Measurements from ENCODE around the gene RARRES1.

RARRES1 gene

DNA sequence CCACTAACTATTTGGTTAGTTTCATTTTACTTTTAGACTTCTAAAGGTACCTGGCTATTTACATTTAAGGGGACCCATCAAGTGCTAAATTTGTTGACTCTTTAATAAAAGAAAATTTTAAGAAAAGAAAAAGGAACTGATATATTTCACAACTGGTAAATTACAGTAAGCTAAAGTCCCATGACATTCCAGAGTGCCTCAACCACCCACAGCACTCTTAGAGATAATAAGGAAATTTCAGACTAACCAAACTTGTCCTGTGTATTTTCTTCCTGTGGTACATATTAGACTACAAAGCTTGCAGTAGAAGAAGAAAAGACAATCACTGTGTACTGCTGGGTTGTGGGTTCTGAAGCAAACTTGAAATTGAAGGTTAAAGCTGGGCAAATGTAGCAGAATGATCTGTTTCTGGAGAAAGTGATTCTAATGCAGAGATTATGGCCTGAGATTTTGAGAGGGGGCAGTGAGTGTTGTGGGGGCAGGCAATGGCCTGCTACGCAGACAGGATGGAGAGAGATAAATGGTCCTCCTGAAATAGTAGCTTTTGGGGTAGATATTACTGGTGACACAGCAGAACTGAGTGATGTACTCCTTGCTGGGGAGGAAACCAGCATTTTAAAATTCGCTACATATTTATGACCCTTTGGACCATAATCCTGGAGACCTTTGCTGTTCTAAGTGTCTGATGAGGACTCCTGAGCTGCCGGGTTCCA lies 45.1 kb upstream of the RARRES1 start:
- H2AK5ac ChIP-seq (ENCODE audit: low read depth, low read length): no peak overlapping the region
- no peak overlapping the region for H3K4ac ChIP-seq (ENCODE audit: low read length)
- no peaks in the 10 kb centered on the region for H3K79me1 ChIP-seq (ENCODE audit: low read depth, low read length)
- H3K9ac ChIP-seq (ENCODE audit: low read depth, low read length, poor library complexity): no peak overlapping the region
- H3K27me3 ChIP-seq (ENCODE audit: control insufficient read depth in 3 of 3, insufficient read depth in 3 of 3, low read depth in 1 of 3, low read length in 3 of 3): no peaks in the 10 kb centered on the region
- H4K91ac ChIP-seq (ENCODE audit: low read depth, low read length, poor library complexity): no peak overlapping the region
- H2BK12ac ChIP-seq (ENCODE audit: low read length): no peak overlapping the region
- H3K9me3 ChIP-seq (replicated peaks in 1 of 2; ENCODE audit: control insufficient read depth in 2 of 2, insufficient read depth in 1 of 2, low read depth in 1 of 2, low read length in 2 of 2): no peaks in the 10 kb centered on the region
- H3K14ac ChIP-seq (ENCODE audit: low read length): no peak overlapping the region
- H2BK15ac ChIP-seq (ENCODE audit: low read length): no peak overlapping the region
- H4K8ac ChIP-seq (ENCODE audit: low read depth, low read length): no peak overlapping the region
- no peak overlapping the region for H3K27ac ChIP-seq (replicated peaks; ENCODE audit: low read length)
- WGBS, 2 donors (ENCODE audit: extremely low coverage in 2 of 2, insufficient read length in 2 of 2, insufficient replicate concordance in 1 of 2): no CpG with 5 or more reads among the region's 3 CpGs
- no peak overlapping the region for H2AFZ ChIP-seq (ENCODE audit: low read length)
- no peak overlapping the region for H2BK120ac ChIP-seq (ENCODE audit: low read depth, low read length)
- DNase-seq (ENCODE audit: low spot score): no peak
- no peak overlapping the region for H3K18ac ChIP-seq (ENCODE audit: low read length)
- H3K4me1 ChIP-seq (ENCODE audit: control insufficient read depth in 2 of 2, insufficient read depth in 1 of 2, low read depth in 1 of 2, low read length in 2 of 2): no peaks in the 10 kb centered on the region
- no peak overlapping the region for H3K23ac ChIP-seq (ENCODE audit: low read depth, low read length, poor library complexity)
- no peak overlapping the region for H2BK5ac ChIP-seq (ENCODE audit: low read length)
- H3K4me2 ChIP-seq (ENCODE audit: insufficient read depth, low read length, poor library complexity, severe bottlenecking): no peak overlapping the region
- H3K36me3 ChIP-seq (replicated peaks in 1 of 2; ENCODE audit: control insufficient read depth in 2 of 2, insufficient read depth in 2 of 2, low read length in 2 of 2): no peaks in the 10 kb centered on the region
- H3K4me3 ChIP-seq (ENCODE audit: low read length in 2 of 2): no peak overlapping the region

DNA sequence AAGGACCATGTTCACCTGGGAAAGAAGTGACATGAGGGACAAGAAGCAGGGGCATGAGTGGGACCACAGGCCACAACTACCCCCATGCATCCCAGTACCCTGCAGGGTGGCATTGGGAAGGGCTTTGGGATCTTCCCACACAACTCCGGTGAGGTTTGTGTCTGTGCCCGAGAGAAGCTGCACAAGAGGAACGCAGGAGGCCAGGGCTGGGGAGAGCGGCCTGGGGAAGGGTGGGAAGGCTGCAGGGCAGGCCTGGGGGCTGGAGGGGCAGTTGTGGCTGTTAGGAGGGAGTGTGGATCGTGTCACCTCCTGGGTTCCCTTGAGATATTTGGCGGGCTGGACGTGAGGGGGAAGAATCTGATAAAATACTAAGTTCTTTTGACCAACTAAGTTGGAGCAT lies 44.3 kb upstream of the RARRES1 start:
- H3K4me1 ChIP-seq (ENCODE audit: control insufficient read depth in 2 of 2, insufficient read depth in 1 of 2, low read depth in 1 of 2, low read length in 2 of 2): no peaks in the 10 kb centered on the region
- no peaks in the 10 kb centered on the region for H3K9me3 ChIP-seq (replicated peaks in 1 of 2; ENCODE audit: control insufficient read depth in 2 of 2, insufficient read depth in 1 of 2, low read depth in 1 of 2, low read length in 2 of 2)
- no peak overlapping the region for H3K4me2 ChIP-seq (ENCODE audit: insufficient read depth, low read length, poor library complexity, severe bottlenecking)
- no peak for DNase-seq (ENCODE audit: low spot score)
- no peaks in the 10 kb centered on the region for H3K79me1 ChIP-seq (ENCODE audit: low read depth, low read length)
- H2BK15ac ChIP-seq (ENCODE audit: low read length): no peak overlapping the region
- no peak overlapping the region for H3K4me3 ChIP-seq (ENCODE audit: low read length in 2 of 2)
- peak overlapping the region; percentile 27 for H3K18ac ChIP-seq (ENCODE audit: low read length)
- H3K36me3 ChIP-seq (replicated peaks in 1 of 2; ENCODE audit: control insufficient read depth in 2 of 2, insufficient read depth in 2 of 2, low read length in 2 of 2): no peaks in the 10 kb centered on the region
- H2AK5ac ChIP-seq (ENCODE audit: low read depth, low read length): no peak overlapping the region
- H3K23ac ChIP-seq (ENCODE audit: low read depth, low read length, poor library complexity): no peak overlapping the region
- no peak overlapping the region for H3K27ac ChIP-seq (replicated peaks; ENCODE audit: low read length)
- peak overlapping the region; percentile 45 for H2AFZ ChIP-seq (ENCODE audit: low read length)
- no peak overlapping the region for H3K9ac ChIP-seq (ENCODE audit: low read depth, low read length, poor library complexity)
- no peak overlapping the region for H3K14ac ChIP-seq (ENCODE audit: low read length)
- no peak overlapping the region for H2BK120ac ChIP-seq (ENCODE audit: low read depth, low read length)
- H2BK12ac ChIP-seq (ENCODE audit: low read length): no peak overlapping the region
- H4K8ac ChIP-seq (ENCODE audit: low read depth, low read length): no peak overlapping the region
- no peak overlapping the region for H3K4ac ChIP-seq (ENCODE audit: low read length)
- H4K91ac ChIP-seq (ENCODE audit: low read depth, low read length, poor library complexity): no peak overlapping the region
- no peaks in the 10 kb centered on the region for H3K27me3 ChIP-seq (ENCODE audit: control insufficient read depth in 3 of 3, insufficient read depth in 3 of 3, low read depth in 1 of 3, low read length in 3 of 3)
- WGBS, 2 donors (ENCODE audit: extremely low coverage in 2 of 2, insufficient read length in 2 of 2, insufficient replicate concordance in 1 of 2): no CpG with 5 or more reads among the region's 7 CpGs
- H2BK5ac ChIP-seq (ENCODE audit: low read length): no peak overlapping the region

- no peaks in the 10 kb centered on the region for H3K9me3 ChIP-seq (replicated peaks in 1 of 2; ENCODE audit: control insufficient read depth in 2 of 2, insufficient read depth in 1 of 2, low read depth in 1 of 2, low read length in 2 of 2)
- no peak overlapping the region for H3K23ac ChIP-seq (ENCODE audit: low read depth, low read length, poor library complexity)
- no peak for DNase-seq (ENCODE audit: low spot score)
- H3K14ac ChIP-seq (ENCODE audit: low read length): no peak overlapping the region
- no peak overlapping the region for H3K9ac ChIP-seq (ENCODE audit: low read depth, low read length, poor library complexity)
- H2BK120ac ChIP-seq (ENCODE audit: low read depth, low read length): no peak overlapping the region
- H2AFZ ChIP-seq (ENCODE audit: low read length): peak overlapping the region; percentile 45
- no peak overlapping the region for H4K91ac ChIP-seq (ENCODE audit: low read depth, low read length, poor library complexity)
- no peak overlapping the region for H2BK15ac ChIP-seq (ENCODE audit: low read length)
- no peak overlapping the region for H3K4me3 ChIP-seq (ENCODE audit: low read length in 2 of 2)
- H2BK5ac ChIP-seq (ENCODE audit: low read length): no peak overlapping the region
- H2AK5ac ChIP-seq (ENCODE audit: low read depth, low read length): no peak overlapping the region
- no CpG with 5 or more reads among the region's 3 CpGs for WGBS, 2 donors (ENCODE audit: extremely low coverage in 2 of 2, insufficient read length in 2 of 2, insufficient replicate concordance in 1 of 2)
- no peak overlapping the region for H3K4me2 ChIP-seq (ENCODE audit: insufficient read depth, low read length, poor library complexity, severe bottlenecking)
- no peak overlapping the region for H3K4ac ChIP-seq (ENCODE audit: low read length)
- H3K79me1 ChIP-seq (ENCODE audit: low read depth, low read length): no peaks in the 10 kb centered on the region
- H2BK12ac ChIP-seq (ENCODE audit: low read length): no peak overlapping the region
- H3K27ac ChIP-seq (replicated peaks; ENCODE audit: low read length): no peak overlapping the region
- no peaks in the 10 kb centered on the region for H3K27me3 ChIP-seq (ENCODE audit: control insufficient read depth in 3 of 3, insufficient read depth in 3 of 3, low read depth in 1 of 3, low read length in 3 of 3)
- H4K8ac ChIP-seq (ENCODE audit: low read depth, low read length): no peak overlapping the region
- H3K36me3 ChIP-seq (replicated peaks in 1 of 2; ENCODE audit: control insufficient read depth in 2 of 2, insufficient read depth in 2 of 2, low read length in 2 of 2): no peaks in the 10 kb centered on the region
- H3K18ac ChIP-seq (ENCODE audit: low read length): no peak overlapping the region
- no peaks in the 10 kb centered on the region for H3K4me1 ChIP-seq (ENCODE audit: control insufficient read depth in 2 of 2, insufficient read depth in 1 of 2, low read depth in 1 of 2, low read length in 2 of 2)
These were observed 43.5 kb upstream of the RARRES1 start for GRCh38 chr3:158775426-158776410.

- Histone ChIP-seq H3K4me3 (ENCODE audit: low read length in 2 of 2) (no peak overlapping the region), H3K9ac (ENCODE audit: low read depth, low read length, poor library complexity) (no peak overlapping the region), H3K27ac (replicated peaks; ENCODE audit: low read length) (no peak overlapping the region), H2AFZ (ENCODE audit: low read length) (no peak overlapping the region), H3K36me3 (replicated peaks in 1 of 2; ENCODE audit: control insufficient read depth in 2 of 2, insufficient read depth in 2 of 2, low read length in 2 of 2) (no peaks in the 10 kb centered on the region), H2BK15ac (ENCODE audit: low read length) (no peak overlapping the region), H3K9me3 (replicated peaks in 1 of 2; ENCODE audit: control insufficient read depth in 2 of 2, insufficient read depth in 1 of 2, low read depth in 1 of 2, low read length in 2 of 2) (no peaks in the 10 kb centered on the region), H4K8ac (ENCODE audit: low read depth, low read length) (no peak overlapping the region), H3K18ac (ENCODE audit: low read length) (no peak overlapping the region), H2BK5ac (ENCODE audit: low read length) (no peak overlapping the region), H3K79me1 (ENCODE audit: low read depth, low read length) (no peaks in the 10 kb centered on the region), H2AK5ac (ENCODE audit: low read depth, low read length) (no peak overlapping the region), H3K4me2 (ENCODE audit: insufficient read depth, low read length, poor library complexity, severe bottlenecking) (no peak overlapping the region), H3K4me1 (ENCODE audit: control insufficient read depth in 2 of 2, insufficient read depth in 1 of 2, low read depth in 1 of 2, low read length in 2 of 2) (no peaks in the 10 kb centered on the region), H3K4ac (ENCODE audit: low read length) (no peak overlapping the region), H2BK12ac (ENCODE audit: low read length) (no peak overlapping the region), H4K91ac (ENCODE audit: low read depth, low read length, poor library complexity) (no peak overlapping the region), H3K14ac (ENCODE audit: low read length) (no peak overlapping the region), H3K23ac (ENCODE audit: low read depth, low read length, poor library complexity) (no peak overlapping the region), H3K27me3 (ENCODE audit: control insufficient read depth in 3 of 3, insufficient read depth in 3 of 3, low read depth in 1 of 3, low read length in 3 of 3) (no peaks in the 10 kb centered on the region), H2BK120ac (ENCODE audit: low read depth, low read length) (no peak overlapping the region)
- no peak for DNase-seq (ENCODE audit: low spot score)
- no CpG with 5 or more reads among the region's 2 CpGs for WGBS, 2 donors (ENCODE audit: extremely low coverage in 2 of 2, insufficient read length in 2 of 2, insufficient replicate concordance in 1 of 2)
These were observed 42.7 kb upstream of the RARRES1 start for GRCh38 chr3:158774965-158775364.
